SK-N-SH treated with all-trans-retinoic acid at 6 μM for 48 hours (cell line): ENCODE results near the gene DLG1.

Experiments
- ARNTL ChIP-seq: fragments of 450-650 bp; formaldehyde crosslinking; IDR thresholded peaks from 2 replicates; pipeline ENCODE4 v1.5.0; 2020; ENCODE audit warnings: low read depth, mild to moderate bottlenecking, moderate library complexity, borderline replicate concordance
- ESRRG ChIP-seq: fragments of 250-450 bp; sonication (Bioruptor Pico); IDR thresholded peaks from 2 replicates; pipeline ENCODE4 v1.6.1; 2021; ENCODE audit warnings: mild to moderate bottlenecking
- PPARA ChIP-seq: fragments of 250-450 bp; sonication (Bioruptor Pico); IDR thresholded peaks from 2 replicates; pipeline ENCODE4 v1.5.0; 2020; ENCODE audit warnings: mild to moderate bottlenecking, borderline replicate concordance

DNA sequence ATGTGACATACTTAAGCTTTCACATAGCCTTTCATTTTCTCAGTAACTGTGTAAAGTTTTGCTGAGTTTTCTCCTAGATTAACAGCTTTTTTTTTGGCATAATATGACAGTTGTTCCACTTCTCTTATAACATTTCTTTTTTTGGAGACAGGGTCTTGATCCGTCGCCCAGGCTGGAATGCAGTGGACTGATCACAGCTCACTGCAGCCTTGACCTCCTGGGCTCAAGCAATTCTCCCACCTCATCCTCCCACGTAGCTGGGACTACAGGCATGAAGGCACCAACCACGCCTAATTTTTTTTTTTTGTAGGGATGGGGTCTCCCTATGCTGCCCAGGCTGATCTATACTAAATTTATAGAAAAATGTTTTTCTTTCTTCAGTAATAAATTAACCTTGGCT, 30.1 kb downstream of the DLG1 start:
- TF ChIP-seq ARNTL (CRISPR knock-in tag) (no peak), ESRRG (no peak), PPARA (CRISPR knock-in tag) (no peak)
